GM21447 (cell line): ENCODE results near the gene SNRNP200.
"Not testable (repeated sequence)": the region's sequence is repeated elsewhere in the genome, so short reads cannot be mapped to it uniquely, and the experiment has no call there.

ENCODE experiments used
- ATAC-seq: cut with Tn5 transposase; IDR thresholded peaks from one replicate; pipeline ENCODE4 v1.9.1; 2021; ENCODE audit not compliant: unreplicated experiment

The SNRNP200 gene

DNA sequence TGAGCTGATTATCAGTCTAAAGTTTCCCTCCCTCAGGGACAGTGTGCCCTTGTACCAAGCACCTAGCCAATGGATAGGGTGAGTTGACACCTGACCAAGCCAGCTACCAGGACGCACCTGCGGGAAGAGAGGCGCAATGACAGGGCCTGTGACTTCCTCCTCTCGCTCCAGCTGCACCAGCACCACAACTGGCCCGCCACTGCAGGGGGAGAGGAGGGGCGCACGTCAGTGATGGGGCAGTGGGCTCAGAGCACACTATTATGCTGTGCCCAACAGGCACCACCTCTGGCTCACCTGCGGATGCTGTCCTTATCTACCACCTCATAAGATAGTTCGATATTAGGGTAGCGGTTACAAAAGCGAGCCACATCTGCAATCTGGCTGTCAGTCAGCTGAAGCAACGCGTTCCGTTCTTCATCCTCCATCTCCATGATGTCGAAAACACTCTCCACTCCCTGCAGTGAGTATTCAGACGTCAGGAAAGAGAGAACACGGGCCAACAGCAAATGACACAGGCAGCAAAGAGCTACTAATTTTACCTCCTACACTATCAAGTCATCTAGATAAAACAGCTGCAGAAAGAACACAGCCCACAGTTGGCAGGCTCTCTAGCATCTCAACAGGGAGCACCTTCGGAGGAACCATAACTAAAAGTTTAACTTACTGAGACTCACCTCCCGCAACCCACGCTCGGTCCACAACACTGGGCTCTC, 28.4 kb downstream of the SNRNP200 start:
- ATAC-seq = no peak

DNA sequence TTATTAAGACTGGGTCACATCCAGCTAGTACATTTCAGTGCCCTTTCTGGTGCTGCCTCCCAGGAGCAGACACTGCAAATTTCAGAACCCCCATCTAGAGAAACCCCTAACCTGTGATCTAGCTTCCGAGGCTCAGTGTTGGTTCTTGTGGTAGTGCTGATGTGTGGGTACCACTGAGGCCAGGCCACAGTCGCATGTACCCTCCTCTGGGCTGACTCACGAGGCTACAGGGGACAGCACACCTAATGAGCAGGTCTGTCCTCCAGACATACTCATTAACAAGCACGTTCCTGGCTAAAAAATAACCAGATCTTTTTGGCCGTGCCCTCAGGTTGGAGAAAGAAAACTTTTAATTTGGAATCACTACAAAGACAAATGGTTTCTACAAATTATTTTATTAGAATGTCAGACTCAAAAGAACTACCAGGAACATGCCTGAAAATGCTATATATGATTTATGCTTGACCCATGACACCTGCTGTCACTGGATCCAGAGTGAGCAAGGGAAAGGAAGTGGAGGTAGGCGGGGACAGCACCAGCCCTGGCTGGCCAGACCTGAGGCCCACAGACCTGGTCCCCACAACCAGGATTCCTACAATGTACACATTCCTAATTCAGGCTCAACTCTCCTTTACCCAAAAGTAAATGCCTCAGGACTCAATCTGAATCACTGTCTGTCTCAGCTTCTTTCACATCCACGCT, 30.8 kb downstream of the SNRNP200 start:
- no peak for ATAC-seq

DNA sequence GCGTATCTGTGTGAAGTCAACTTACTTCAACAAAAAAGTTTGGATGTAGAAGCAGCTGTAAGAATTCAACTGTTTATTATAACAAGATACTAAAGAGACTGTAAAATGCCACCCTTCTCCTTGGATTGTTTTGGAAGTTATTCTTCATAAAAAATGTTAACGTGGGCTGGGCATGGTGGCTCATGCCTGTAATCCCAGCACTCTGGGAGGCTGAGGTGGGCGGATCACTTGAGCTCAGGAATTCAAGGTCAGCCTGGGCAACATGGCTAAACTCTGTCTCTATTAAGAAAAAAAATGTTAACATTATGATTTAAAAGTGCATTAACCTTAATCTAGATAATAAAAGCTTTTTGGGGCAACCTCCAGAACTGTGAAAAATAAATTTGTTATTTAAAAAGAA, 31.6 kb downstream of the SNRNP200 start:
- no peak for ATAC-seq

GRCh38 chr2:96271995-96272394, 33.4 kb downstream of the SNRNP200 start:
- no peak for ATAC-seq

DNA sequence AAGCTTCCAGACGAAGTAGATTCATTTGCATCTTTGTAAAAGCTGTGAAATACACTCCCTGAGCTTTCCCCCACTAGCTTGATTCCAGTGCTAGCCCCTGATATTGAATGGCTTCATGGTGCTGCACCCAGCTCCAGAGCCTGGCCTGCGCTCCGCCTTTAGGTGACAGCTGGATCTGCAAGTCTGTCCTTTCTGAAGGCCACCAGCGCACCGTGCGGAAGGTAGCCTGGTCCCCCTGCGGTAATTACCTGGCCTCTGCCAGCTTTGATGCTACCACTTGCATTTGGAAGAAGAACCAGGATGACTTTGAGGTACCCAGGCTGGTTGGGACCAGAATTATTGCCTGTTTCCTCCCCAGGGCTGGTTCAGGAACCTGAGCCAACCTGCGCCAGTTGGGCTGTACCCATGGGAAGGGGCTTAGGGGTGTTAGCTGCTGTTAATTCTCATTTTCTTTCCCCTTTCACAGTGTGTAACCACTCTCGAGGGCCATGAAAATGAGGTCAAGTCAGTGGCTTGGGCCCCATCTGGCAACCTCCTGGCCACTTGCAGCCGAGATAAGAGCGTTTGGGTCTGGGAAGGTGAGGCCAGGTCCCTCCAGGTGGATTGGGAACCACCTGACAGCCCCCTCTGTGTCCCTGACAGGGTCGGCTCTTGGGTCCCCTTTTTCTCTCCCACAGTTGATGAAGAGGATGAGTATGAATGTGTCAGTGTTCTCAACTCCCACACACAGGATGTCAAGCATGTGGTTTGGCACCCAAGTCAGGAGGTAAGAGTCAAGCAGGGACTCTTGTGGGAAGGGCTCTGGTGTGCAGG, 38.0 kb downstream of the SNRNP200 start:
- no peak for ATAC-seq

- peak; percentile 90 for ATAC-seq
Measured at GRCh38 chr2:96265840-96266679, 39.3 kb downstream of the SNRNP200 start, which contains the start of the genes CIAO1 and TMEM127. Gene CIAO1, plus strand, starts transcription at chr2:96266225. Its CDS starts 126 bp downstream, at chr2:96266351. Gene TMEM127, minus strand, starts transcription at chr2:96265997. Its CDS starts 616 bp downstream, at chr2:96265381.

- peak; percentile 17 for ATAC-seq
Measured at GRCh38 chr2:96265349-96265839, 40.0 kb downstream of the SNRNP200 start.

DNA sequence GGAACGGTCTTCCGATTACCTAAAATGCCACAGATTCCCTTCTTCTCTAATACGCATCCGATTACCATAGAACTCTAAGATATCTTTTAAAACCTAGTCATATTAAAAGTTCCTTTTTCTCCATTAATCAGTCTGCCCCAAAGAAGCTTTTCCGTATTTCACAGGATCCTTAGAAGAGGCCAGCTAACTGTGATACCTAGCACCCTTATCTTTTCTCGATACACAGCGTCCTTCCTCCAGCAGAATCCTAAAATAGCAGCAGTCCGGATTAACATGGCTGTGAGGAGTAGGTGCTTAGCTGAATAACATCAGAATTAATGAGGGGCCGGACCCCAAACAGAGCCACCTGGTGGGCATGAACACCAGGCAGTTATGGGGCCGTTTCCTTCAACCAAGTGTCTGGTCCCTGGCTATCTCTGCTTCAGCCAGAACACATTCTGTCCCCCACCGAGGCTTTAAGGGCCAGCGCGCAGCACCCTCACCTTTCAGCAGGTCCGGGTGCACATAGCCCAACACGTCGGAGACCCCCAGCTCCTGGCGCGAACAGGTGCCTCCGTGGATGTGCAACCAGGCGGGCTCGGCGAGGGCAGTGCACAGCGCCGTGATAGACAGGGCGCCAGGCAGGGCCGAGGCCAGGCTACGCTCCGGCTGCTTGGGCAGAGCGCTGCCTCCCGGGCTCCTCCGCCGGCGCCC, 40.5 kb downstream of the SNRNP200 start:
- ATAC-seq = peak; percentile 5

DNA sequence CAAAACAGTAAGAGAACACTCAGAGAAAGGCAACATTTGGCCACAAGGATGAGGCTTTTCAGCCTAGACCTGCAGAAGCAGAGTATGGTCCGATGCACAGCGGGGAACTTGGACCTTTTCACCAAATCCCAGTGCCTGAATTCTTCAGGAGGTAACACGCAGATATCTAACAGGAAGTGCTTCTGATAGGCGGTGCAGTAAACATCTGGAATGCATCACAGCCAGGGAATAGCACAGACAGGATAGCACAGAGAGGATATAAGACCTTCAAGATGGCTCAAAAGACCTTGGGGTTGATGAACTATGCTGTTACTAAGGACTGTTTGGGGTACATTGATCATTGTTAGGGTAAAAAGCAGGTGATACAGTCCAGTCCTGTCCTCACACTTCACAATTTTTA, 41.3 kb downstream of the SNRNP200 start:
- ATAC-seq = no peak

- ATAC-seq = no peak
Measured at GRCh38 chr2:96262306-96262705, 43.0 kb downstream of the SNRNP200 start.

GRCh38 chr2:96261328-96262003, 43.9 kb downstream of the SNRNP200 start:
- ATAC-seq = no peak

- ATAC-seq = peak; percentile 34
Measured at GRCh38 chr2:96260387-96261260, 44.7 kb downstream of the SNRNP200 start.

- ATAC-seq = no peak
Measured at GRCh38 chr2:96259497-96259921, 45.8 kb downstream of the SNRNP200 start.

GRCh38 chr2:96258166-96259022, 47.0 kb downstream of the SNRNP200 start:
- ATAC-seq = no peak

DNA sequence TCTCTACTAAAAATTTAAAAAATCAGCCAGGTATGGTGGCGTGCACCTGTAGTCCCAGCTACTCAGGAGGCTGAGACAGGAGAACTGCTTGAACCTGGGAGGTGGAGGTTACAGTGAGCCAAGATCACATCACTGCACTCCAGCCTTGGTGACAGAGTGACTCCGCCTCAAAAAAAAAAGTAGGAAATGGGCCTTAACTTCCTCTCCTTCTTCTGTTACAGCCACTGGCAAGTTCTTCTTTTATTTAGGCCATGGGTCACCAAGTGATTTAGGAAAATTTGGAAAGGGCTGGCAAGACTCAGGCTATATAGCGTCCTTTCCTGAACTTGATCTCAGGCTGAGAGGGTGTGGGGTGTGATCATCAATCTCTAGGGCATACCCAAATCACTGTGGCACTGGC, 47.6 kb downstream of the SNRNP200 start:
- ATAC-seq = not testable (repeated sequence)

- ATAC-seq = no peak
Measured at GRCh38 chr2:96256611-96257113, 48.7 kb downstream of the SNRNP200 start.

- no peak for ATAC-seq
Measured at GRCh38 chr2:96254571-96254970, 50.8 kb downstream of the SNRNP200 start.
